Central memory CD8-positive, alpha-beta T cell (primary cell): ENCODE measurements around the gene SLC25A1.

Experiments
- ATAC-seq: fragments of 150-1000 bp; cut with Tn5 transposase; replicated peaks from 2 replicates; pipeline ENCODE4 v1.10.0; 2022; ENCODE audit warnings: mild to moderate bottlenecking, moderate FRiP score, moderate number of reproducible peaks; ENCODE audit not compliant: poor library complexity, severe bottlenecking; ENCODE audit errors: extremely low read depth
- DNase-seq, 2 donors: peaks; one replicate each; pipeline ENCODE4 v3.0.0; 2021; ENCODE audit warnings: low spot score in 2 of 2
- H3K27ac Mint-ChIP-seq: one replicate; pipeline ENCODE4 v1.8.0; 2022; ENCODE audit warnings: low read depth, mild to moderate bottlenecking, moderate library complexity, mixed read lengths
- H3K27me3 Mint-ChIP-seq: one replicate; pipeline ENCODE4 v1.8.0; 2022; ENCODE audit warnings: mixed read lengths
- H3K36me3 Mint-ChIP-seq: one replicate; pipeline ENCODE4 v1.8.0; 2022; ENCODE audit warnings: mild to moderate bottlenecking, moderate library complexity, mixed read lengths; ENCODE audit not compliant: insufficient read depth
- H3K4me1 Mint-ChIP-seq: one replicate; pipeline ENCODE4 v1.8.0; 2022; ENCODE audit warnings: mixed read lengths
- H3K4me3 Mint-ChIP-seq: one replicate; pipeline ENCODE4 v1.8.0; 2022; ENCODE audit warnings: mild to moderate bottlenecking, moderate library complexity, mixed read lengths
- H3K9me3 Mint-ChIP-seq: one replicate; pipeline ENCODE4 v1.8.0; 2022; ENCODE audit warnings: mixed read lengths

The SLC25A1 gene

DNA sequence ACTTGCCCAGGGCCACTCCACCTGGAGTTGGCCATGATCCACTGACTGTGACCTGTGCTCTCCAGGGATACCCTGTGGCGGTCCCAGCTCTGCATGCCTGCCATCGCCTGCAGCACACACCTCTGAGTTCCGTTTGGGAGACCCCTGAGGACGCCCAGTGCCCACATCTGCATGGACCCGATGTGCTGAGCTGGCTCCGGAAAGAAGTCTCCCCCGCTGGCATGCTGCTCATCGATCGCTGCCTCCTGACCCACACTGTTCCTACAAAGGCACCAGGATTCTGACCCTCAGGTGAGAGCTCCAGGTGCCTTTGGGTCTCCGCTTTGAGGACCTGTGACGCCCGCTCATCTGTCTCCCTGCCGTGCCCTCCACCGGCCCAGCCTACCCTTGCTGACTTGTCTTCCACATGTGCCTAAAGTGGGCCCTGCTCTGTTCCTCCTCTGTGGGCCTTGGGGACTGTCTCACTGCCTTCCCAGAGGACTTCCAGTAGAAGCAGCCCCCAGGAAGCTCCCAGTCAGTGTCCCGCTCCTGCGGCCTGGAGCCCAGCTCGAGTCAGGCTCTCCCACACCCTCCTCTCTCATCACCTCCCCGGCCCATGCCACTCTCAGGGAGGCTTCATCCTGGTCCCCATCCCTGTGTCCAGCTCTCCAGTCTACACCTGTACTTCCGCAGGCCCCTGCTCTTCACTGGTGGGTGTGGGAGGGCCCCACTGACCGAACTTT, 5.9 kb upstream of the SLC25A1 start:
- Mint-ChIP-seq H3K4me3 (no peak overlapping the region), H3K27me3 (peaks cover 12% of the 10 kb centered on the region)
- no peak for DNase-seq

DNA sequence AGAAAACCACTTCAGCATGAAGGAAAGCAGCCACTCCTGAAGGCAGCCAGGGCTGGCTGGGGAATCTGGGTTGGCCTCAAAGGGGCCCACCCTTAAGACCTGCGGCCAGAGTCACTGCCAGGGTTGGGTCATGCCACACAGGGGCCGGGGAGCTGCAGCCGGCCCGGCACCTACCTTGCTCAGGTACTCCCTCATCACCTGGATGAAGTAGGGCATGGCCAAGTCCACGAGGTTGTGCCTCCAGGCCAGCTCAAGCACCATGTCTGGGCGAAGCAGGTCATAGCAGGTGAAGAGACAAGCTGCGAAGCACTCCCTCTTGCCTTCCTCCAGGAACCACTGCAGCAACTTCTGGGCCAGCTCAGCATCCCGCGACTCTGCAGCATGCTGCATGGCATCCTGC, 4.7 kb upstream of the SLC25A1 start:
- Mint-ChIP-seq H3K36me3 (no peaks in the 10 kb centered on the region), H3K4me3 (no peak overlapping the region), H3K27ac (no peak overlapping the region), H3K27me3 (peaks cover 8% of the 10 kb centered on the region), H3K4me1 (peaks cover 10% of the 10 kb centered on the region), H3K9me3 (no peaks in the 10 kb centered on the region)
- DNase-seq (no peak), ATAC-seq (no peak)

More for the DNA sequence above, 5.9 kb upstream of the SLC25A1 start:
- H3K4me1 Mint-ChIP-seq, result peaks cover 10% of the 10 kb centered on the region
- H3K9me3 Mint-ChIP-seq, result no peaks in the 10 kb centered on the region
- no peaks in the 10 kb centered on the region for H3K36me3 Mint-ChIP-seq
- H3K27ac Mint-ChIP-seq, result no peak overlapping the region
- no peak for ATAC-seq

DNA sequence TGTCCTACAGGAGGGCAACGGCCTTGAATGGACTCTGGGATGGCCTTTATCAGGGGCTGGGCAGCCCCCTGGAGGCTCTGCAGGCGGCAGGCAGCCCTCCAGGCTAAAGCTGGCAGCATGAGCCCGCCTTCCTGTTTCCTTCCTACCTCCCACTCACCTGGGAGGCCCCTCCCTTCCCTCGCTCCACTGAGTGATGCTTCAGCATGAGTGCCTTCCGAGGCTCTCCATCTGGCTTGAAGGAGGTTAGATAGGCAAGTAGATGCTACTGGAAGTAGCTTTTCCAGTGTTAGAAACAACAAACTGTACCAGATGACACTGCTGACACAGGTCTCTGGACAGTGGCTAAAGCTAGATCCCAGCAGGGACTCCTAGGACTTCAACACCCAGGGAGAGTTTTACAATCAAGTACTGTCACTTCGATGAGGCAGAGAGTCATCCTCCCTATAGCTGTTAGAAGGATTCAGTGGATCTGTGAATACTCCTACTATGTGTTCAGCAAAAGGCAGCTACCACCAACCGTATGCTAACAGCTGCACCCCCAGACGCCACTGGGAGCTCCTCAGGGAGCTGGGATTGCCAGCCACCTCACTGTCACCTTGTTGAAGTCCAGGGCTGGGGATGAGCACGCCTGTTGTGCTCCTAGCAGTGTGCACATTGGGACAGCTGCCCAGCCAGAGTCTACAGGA, 4.1 kb upstream of the SLC25A1 start:
- Mint-ChIP-seq H3K27me3 (peaks cover 8% of the 10 kb centered on the region), H3K9me3 (no peaks in the 10 kb centered on the region), H3K4me1 (peaks cover 10% of the 10 kb centered on the region), H3K27ac (peak overlapping the region; percentile 84), H3K36me3 (peaks cover 1% of the 10 kb centered on the region), H3K4me3 (no peak overlapping the region)
- DNase-seq, result no peak
- no peak for ATAC-seq

DNA sequence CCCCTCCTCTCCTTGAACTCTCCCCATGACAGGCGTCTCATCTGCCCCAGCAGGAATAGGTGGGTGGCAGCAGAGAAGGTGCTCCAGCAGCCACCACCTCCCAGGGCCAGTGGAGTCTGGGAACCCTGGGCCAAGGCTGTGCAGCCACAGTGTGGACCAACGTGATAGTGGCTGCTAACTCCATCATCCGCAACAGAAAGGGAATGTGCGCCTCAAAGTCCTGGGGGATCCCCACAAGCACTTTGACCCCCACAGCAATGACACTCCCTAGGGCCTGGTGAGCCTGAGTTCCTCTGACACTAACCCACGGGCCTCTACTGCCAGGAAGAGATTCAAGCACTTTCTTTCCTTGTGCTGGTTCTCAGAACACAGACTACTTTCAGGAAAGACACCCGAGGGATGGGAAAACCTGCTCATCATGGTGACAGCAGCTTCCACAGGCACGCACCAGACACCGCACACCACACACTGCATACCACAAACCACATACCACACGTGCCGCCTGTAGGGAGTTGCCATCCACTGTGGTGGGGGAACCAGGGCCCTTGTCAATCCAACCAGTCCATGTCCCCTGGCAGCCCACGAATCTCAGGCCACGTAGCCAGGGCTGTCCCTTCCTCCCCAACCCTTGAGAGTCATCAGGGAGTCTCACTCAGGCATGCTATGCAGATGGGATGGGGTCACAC, 3.4 kb upstream of the SLC25A1 start:
- peaks cover 1% of the 10 kb centered on the region for H3K36me3 Mint-ChIP-seq
- peaks cover 10% of the 10 kb centered on the region for H3K4me1 Mint-ChIP-seq
- H3K9me3 Mint-ChIP-seq, result no peaks in the 10 kb centered on the region
- ATAC-seq, result no peak
- no peak for DNase-seq
- peaks cover 8% of the 10 kb centered on the region for H3K27me3 Mint-ChIP-seq
- peak overlapping the region; percentile 84 for H3K27ac Mint-ChIP-seq
- H3K4me3 Mint-ChIP-seq, result no peak overlapping the region

DNA sequence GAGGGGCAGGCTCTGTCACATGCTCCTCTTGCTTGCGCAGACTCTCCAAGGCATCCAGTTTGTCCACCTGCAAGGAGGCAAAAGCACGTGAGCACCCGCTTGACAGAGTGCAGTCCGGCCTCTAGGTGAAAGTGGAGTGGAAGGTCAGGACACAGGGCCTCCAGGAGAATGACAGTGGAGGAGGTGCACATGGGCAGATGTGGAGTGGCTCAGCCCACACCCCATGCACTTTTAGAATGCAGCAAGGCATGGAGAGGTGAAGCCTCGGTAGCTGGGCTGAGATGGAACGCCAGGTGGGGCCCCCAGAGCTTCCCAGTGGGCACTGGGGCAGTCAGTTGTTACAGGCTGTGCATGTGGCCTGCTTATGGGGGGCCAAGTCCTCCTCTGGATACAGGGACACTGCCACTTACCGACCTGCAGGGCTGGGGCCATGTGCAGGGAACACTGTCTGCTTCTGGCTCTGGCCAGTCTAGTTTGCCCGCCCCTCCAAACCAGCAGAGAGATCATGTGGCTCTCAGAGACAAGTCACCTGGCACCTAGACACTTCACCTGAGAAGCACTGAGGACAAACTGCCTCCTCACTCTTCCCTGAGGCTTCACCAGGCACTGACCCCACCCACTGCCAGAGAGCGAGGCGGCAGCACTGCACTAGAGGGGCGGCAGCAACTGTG, 2.3 kb upstream of the SLC25A1 start:
- H3K27me3 Mint-ChIP-seq, result peaks cover 8% of the 10 kb centered on the region
- H3K4me1 Mint-ChIP-seq, result peaks cover 10% of the 10 kb centered on the region
- ATAC-seq, result no peak
- DNase-seq, result no peak
- H3K4me3 Mint-ChIP-seq, result no peak overlapping the region
- peaks cover 3% of the 10 kb centered on the region for H3K36me3 Mint-ChIP-seq
- H3K27ac Mint-ChIP-seq, result no peak overlapping the region
- H3K9me3 Mint-ChIP-seq, result no peaks in the 10 kb centered on the region

DNA sequence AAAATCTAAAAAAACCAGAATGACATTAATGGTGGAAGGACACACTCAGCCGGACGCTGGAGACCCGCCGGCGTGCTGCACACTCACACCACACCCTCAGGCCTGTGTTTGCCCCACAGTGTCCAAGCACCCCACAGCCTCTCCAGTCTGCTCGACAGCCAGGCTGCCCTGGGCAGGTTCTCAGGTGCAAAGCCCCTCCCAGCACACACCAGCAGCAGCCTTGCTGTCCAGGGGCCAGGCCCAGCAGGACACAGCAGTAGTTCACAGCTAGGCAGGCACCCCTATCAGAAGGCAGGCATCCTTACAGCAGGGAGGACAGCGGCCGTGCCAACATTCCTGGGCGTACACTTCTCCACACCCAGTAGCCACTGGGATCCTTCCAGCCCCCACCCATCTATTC, 1.7 kb upstream of the SLC25A1 start:
- Mint-ChIP-seq H3K27me3 (peaks cover 8% of the 10 kb centered on the region), H3K4me1 (peaks cover 10% of the 10 kb centered on the region), H3K36me3 (peaks cover 3% of the 10 kb centered on the region), H3K4me3 (no peak overlapping the region), H3K9me3 (no peaks in the 10 kb centered on the region), H3K27ac (no peak overlapping the region)
- no peak for DNase-seq
- ATAC-seq, result no peak

DNA sequence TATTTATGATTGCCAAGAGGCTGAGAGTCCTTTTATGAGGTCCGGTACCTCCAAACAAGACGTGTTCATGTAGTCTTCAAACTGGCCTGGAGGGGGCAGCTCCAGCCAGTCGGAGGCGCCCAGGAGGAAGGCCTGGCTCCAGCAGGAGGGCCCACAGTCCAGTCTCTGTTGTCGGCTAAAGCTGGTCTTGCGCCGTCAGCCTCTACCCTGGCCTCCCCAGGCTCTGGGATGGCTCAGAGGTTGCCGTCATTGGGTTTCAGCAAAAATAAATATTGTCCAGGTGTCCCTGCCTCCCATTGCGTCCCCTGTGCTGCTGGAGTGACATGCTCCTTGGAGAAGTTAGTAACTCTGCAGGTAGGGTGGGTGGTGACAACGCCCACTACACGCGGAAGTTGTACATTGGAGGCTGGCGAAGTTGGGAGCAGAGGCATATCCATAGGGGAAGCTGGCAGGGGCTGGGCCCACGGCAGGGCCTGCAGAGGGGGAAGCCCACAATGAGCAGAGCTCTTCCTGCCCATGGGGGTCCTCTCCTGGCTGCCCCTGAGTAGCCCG, 1.0 kb upstream of the SLC25A1 start:
- peaks cover 10% of the 10 kb centered on the region for H3K4me1 Mint-ChIP-seq
- DNase-seq (no peak), ATAC-seq (peak; percentile 35)
- peak overlapping the region; percentile 70 for H3K27ac Mint-ChIP-seq
- H3K4me3 Mint-ChIP-seq, result peak overlapping the region; percentile 79
- no peaks in the 10 kb centered on the region for H3K9me3 Mint-ChIP-seq
- peaks cover 3% of the 10 kb centered on the region for H3K36me3 Mint-ChIP-seq
- H3K27me3 Mint-ChIP-seq, result peaks cover 3% of the 10 kb centered on the region

DNA sequence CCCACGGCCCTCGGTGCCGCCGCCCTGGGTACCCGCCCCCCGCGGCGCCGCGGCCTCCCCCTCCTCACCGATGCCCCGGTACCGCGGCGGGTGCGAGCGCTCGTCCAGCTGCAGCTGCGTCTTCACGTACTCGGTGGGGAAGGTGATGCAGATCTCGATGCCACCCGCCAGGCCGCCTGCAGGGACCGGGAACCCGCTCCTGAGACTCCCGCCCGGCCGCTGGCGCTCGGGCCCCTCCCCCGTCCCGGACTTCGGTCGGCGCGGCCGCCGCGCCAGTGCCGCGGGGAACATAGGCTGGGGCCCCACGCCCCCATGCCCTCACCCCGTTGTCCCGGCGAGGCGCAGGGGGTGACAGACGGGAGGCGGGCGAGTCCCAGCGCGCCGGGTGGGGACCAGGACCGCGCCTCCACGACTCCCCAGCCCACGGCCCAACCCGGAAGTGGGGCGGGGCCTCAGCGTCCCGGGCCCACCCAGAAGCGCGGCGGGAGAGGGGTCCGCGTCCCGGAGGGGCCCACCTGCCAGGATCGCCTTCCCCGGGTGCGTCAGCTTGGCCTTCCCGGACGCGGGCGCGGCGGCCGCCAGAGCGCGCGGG, 375 bp downstream of the SLC25A1 start:
- Mint-ChIP-seq H3K27ac (peak overlapping the region; percentile 65), H3K36me3 (peaks cover 3% of the 10 kb centered on the region)
- DNase-seq, result peak; percentile 25 to 30

DNA sequence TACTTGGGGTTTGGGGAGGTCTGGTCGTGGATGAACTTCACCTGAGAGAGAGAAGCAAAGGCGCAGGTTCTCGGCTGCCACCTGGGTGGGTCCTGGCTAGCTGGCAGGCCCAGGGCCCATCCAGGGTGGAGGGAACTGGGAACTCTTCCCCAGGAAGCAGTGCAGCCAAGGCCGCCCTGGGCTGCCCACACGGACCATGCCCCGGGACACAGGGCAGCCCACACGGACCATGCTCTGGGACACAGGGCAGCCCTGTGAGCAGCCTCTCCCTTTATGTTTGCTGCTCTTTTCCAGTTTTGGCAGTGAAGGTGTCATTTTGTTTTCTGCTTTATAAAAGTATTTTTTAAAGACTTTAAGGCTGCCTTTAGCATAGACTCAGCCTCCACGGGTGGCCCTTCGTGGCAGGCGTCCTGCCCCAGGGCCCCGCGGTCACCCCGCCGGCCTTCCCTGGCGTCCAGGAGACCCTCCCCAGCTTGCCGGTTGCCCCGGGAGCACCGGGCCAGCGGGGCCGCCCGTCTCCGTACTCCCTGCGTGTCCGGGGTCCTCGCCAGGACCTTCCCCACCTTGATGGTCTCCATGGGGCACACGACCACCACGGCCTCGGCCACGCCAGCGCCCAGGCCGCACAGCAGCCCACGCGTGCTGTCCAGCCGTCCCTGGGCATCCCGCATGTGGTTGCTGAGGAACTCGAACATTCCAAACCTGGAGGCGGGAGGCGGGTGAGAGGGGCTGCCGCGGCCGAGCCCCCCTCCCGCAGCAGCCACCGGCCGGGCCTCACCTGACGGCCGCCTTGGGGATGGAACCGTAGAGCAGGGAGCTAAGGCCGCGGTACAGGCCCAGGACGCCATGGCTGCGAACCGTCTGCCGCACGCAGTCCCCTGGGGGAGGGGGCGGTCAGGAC, 1.1 kb downstream of the SLC25A1 start:
- peak overlapping the region; percentile 79 for H3K4me3 Mint-ChIP-seq
- ATAC-seq (no peak), DNase-seq (no peak)
- H3K4me1 Mint-ChIP-seq, result peaks cover 21% of the 10 kb centered on the region
- peak overlapping the region; percentile 70 for H3K27ac Mint-ChIP-seq
- no peaks in the 10 kb centered on the region for H3K27me3 Mint-ChIP-seq
- peaks cover 3% of the 10 kb centered on the region for H3K36me3 Mint-ChIP-seq
- no peaks in the 10 kb centered on the region for H3K9me3 Mint-ChIP-seq

More for the DNA sequence above, 375 bp downstream of the SLC25A1 start:
- Mint-ChIP-seq H3K4me1 (peaks cover 16% of the 10 kb centered on the region), H3K4me3 (peak overlapping the region; percentile 79), H3K27me3 (no peaks in the 10 kb centered on the region), H3K9me3 (no peaks in the 10 kb centered on the region)
- peak; percentile 66 for ATAC-seq

DNA sequence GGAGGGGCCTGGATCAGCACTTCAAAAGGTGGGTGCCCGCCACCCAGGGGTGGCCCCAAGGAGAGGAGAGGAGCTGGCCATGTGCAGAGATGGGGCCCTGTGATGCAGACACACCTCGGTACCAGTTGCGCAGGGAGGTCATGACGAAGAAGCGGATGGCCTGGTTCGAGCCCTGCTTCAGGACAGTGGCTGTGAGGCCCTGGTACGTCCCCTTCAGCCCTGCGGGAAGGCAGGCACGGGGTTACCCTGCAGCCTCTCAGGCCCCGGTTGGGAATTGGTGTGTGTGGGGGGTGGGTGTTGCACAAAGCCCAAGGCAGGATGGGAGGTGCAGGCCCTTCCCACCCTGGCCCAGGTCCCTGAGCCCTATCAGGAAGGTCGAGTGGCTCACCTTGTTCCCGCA, 1.8 kb downstream of the SLC25A1 start:
- ATAC-seq, result no peak
- H3K36me3 Mint-ChIP-seq, result peaks cover 3% of the 10 kb centered on the region
- H3K4me3 Mint-ChIP-seq, result peak overlapping the region; percentile 79
- H3K27me3 Mint-ChIP-seq, result no peaks in the 10 kb centered on the region
- no peak for DNase-seq
- no peaks in the 10 kb centered on the region for H3K9me3 Mint-ChIP-seq
- H3K27ac Mint-ChIP-seq, result peak overlapping the region; percentile 70
- H3K4me1 Mint-ChIP-seq, result peaks cover 19% of the 10 kb centered on the region

DNA sequence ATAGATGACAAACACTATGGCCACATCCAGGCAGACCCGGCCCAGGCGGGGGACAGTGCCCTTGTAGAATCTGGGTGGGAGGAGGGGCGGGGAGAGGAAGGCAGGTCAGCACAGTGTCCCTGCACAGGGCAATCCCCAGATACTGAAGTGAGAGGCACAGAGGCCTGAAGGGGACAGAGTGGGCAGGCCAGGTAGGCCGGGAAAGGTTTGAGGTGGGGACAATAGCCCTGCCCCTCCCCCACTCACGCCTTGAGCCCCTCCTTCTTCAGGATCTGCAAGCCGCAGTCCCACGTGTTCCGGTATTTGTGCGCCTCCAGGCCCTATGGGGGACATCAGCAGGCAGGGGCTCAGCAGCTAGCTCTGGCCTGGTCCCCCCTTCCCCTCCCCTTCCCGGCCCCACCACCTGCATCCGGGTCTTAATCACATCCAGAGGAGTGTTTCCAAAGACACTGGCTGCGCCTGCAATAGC, 2.3 kb downstream of the SLC25A1 start:
- peaks cover 19% of the 10 kb centered on the region for H3K4me1 Mint-ChIP-seq
- H3K4me3 Mint-ChIP-seq, result peak overlapping the region; percentile 79
- H3K27me3 Mint-ChIP-seq, result no peaks in the 10 kb centered on the region
- peaks cover 7% of the 10 kb centered on the region for H3K36me3 Mint-ChIP-seq
- peak overlapping the region; percentile 70 for H3K27ac Mint-ChIP-seq
- DNase-seq, result no peak
- ATAC-seq, result no peak
- H3K9me3 Mint-ChIP-seq, result no peaks in the 10 kb centered on the region
